SU-DHL-6 (cell line): Measurements from ENCODE around the gene KCNK13.
"Not testable (repeated sequence)": the region's sequence is repeated elsewhere in the genome, so short reads cannot be mapped to it uniquely, and the experiment has no call there.

Experiments used
- CTCF ChIP-seq: fragments of 200-600 bp; sonication (generic); IDR thresholded peaks from one replicate; pipeline ENCODE4 v1.5.1; 2017; ENCODE audit warnings: antibody characterized with exemption, mild to moderate bottlenecking, low read length, moderate library complexity; ENCODE audit not compliant: insufficient read depth, poor library complexity, severe bottlenecking
- EZH2phosphoT487 ChIP-seq: fragments of 200-600 bp; sonication (generic), shearing (Covaris generic); conservative IDR thresholded peaks from 2 replicates; pipeline ENCODE4 v1.6.1; 2018; ENCODE audit warnings: mild to moderate bottlenecking, antibody characterized with exemption, low read length, moderate library complexity, mixed read lengths

DNA sequence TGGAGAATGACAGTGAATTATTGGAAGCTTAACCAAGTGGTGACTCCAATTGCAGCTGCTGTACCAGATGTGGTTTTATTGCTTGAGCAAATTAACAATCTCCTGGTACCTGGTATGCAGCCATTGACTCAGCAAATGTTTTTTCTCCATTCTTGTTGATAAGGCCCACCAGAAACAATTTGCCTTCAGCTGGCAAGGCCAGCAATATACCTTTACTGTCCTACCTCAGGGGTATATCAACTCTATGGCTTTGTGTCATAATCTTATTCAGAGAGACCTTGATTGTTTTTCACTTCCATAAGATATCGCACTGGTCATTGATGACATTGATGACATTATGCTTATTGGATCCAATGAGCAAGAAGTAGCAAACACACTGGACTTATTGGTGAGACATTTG is 168.1 kb downstream of the KCNK13 start:
- not testable (repeated sequence) for TF ChIP-seq CTCF, EZH2phosphoT487
